Measurements from ENCODE around the gene OR2Z1. TPM values are rescaled to one million over a fixed set of nuclear protein-coding genes. Genes with fewer than 3 reads are reported as not detected.

OR2Z1 gene
- polyA plus RNA-seq, 1 of the 3 experiments (the other 2 are of a cell fraction) = not detected

- no peaks in the 10 kb centered on the region for H3K9me2 ChIP-seq
- no peak overlapping the region for H3K9ac ChIP-seq
- H3K9me3 ChIP-seq = no peaks in the 10 kb centered on the region
- no peak overlapping the region for H2AFZ ChIP-seq (ENCODE audit: low read depth)
- no peaks in the 10 kb centered on the region for H3F3A ChIP-seq (replicated peaks; ENCODE audit: insufficient read depth)
- H3K4me2 ChIP-seq = no peak overlapping the region
- H3K27me3 ChIP-seq (ENCODE audit: insufficient read depth) = no peaks in the 10 kb centered on the region
- no peaks in the 10 kb centered on the region for H4K20me1 ChIP-seq (ENCODE audit: insufficient read depth)
- 0% methylated on average over 3 of the region's 3 CpGs for WGBS (ENCODE audit: low lambda C conversion rate)
- H3K36me3 ChIP-seq (replicated peaks in 1 of 2; ENCODE audit: control insufficient read depth in 1 of 2, insufficient read depth in 2 of 2, low read length in 1 of 2) = no peaks in the 10 kb centered on the region
- H3K79me2 ChIP-seq (ENCODE audit: insufficient read depth) = no peaks in the 10 kb centered on the region
- H3K4me3 ChIP-seq (ENCODE audit: low read depth in 2 of 2, low read length in 1 of 2) = no peak overlapping the region
- H3K27ac ChIP-seq (ENCODE audit: low read depth in 2 of 2, low read length in 1 of 2) = no peak overlapping the region
- DNase-seq = no peak
- POLR2A ChIA-PET = no interaction called here
- CTCF ChIA-PET = interaction anchor here (1.4 kb wide), 1 partner anchor 26 kb away, joined by 4 read pairs; the partner anchor contains the start of gene ACTL9
- TF ChIP-seq TAF1 (IDR thresholded peaks at IDR 0.05; ENCODE audit: borderline replicate concordance, low read depth, low read length) = no peak
- no peak for TF ChIP-seq ZBTB33 (IDR thresholded peaks at IDR 0.05; ENCODE audit: borderline replicate concordance, low read depth)
- TF ChIP-seq GABPA (IDR thresholded peaks at IDR 0.05; ENCODE audit: low read depth) = no peak
- TF ChIP-seq, protein P1, sequence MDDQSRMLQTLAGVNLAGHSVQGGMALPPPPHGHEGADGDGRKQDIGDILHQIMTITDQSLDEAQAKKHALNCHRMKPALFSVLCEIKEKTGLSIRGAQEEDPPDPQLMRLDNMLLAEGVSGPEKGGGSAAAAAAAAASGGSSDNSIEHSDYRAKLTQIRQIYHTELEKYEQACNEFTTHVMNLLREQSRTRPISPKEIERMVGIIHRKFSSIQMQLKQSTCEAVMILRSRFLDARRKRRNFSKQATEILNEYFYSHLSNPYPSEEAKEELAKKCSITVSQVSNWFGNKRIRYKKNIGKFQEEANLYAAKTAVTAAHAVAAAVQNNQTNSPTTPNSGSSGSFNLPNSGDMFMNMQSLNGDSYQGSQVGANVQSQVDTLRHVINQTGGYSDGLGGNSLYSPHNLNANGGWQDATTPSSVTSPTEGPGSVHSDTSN (IDR thresholded peaks at IDR 0.05) = no peak
- TF ChIP-seq POLR2AphosphoS5 (IDR thresholded peaks at IDR 0.05; ENCODE audit: low read depth, low read length) = no peak
- no peak for TF ChIP-seq TCF12 (IDR thresholded peaks at IDR 0.05)
- no peak for TF ChIP-seq CHD2 (IDR thresholded peaks at IDR 0.05; ENCODE audit: low read length, partially characterized antibody)
- TF ChIP-seq MXI1 (IDR thresholded peaks at IDR 0.05; ENCODE audit: low read depth, low read length) = no peak
- TF ChIP-seq MAX (IDR thresholded peaks at IDR 0.05; ENCODE audit: low read depth) = no peak
- TF ChIP-seq EP300 (IDR thresholded peaks at IDR 0.05; ENCODE audit: borderline replicate concordance in 1 of 2, low read depth in 1 of 2, low read length in 1 of 2) = no peak
- no peak for TF ChIP-seq USF1 (IDR thresholded peaks at IDR 0.05; ENCODE audit: borderline replicate concordance, low read depth)
- TF ChIP-seq JUND (IDR thresholded peaks at IDR 0.05) = no peak
- no peak for TF ChIP-seq SIN3A (IDR thresholded peaks at IDR 0.05; ENCODE audit: borderline replicate concordance, low read depth, low read length)
- TF ChIP-seq EZH2phosphoT487 (IDR thresholded peaks at IDR 0.05; ENCODE audit: borderline replicate concordance, low read depth) = no peak
- H3K4me1 ChIP-seq (ENCODE audit: control insufficient read depth in 1 of 2, insufficient read depth in 2 of 2, low read depth in 1 of 2, low read length in 1 of 2) = no peaks in the 10 kb centered on the region
These were observed 2.8 kb downstream of the OR2Z1 start for GRCh38 chr19:8724276-8724675.

Data from SK-N-SH (cell line).